ENCODE measurements around the gene ZBED6.

ZBED6 gene

DNA sequence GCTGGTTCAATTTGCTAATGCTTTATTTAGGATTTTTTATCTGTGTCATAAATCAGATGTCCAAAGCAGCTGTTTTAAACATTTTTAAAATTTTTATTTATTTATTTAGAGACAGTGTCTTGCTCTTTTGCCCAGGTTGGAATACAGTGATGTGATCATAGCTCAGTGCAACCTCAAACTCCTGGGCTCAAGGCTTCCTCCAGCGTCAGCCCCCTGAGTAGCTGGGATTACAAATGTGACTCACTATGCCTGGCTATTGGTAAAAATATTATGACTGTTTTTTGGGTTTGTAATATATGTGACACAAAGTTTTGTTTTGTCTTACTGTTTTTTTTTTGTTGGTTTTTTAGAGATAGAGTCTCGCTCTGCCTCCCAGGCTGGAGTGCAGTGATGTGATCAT, 11.8 kb downstream of the ZBED6 start:
- ChIA-PET POLR2A (interaction anchor here (0.6 to 1.2 kb wide), 4 partner anchors 9 to 180 kb away, joined by 3 to 6 read pairs (median 3); partner anchors contain the start of genes ATP2B4, ZBED6 and ZC3H11A), CTCF (no interaction called here)
- peak; percentile 51 for DNase-seq (ENCODE audit: low read depth, low spot score)
- no peak overlapping the region for H3K4me3 ChIP-seq (ENCODE audit: low read depth, low read length)
- TF ChIP-seq CTCF (IDR thresholded peaks at IDR 0.05; ENCODE audit: insufficient read depth, low read length, missing control alignments), result no peak

GRCh38 chr1:203813581-203814341, 18.3 kb downstream of the ZBED6 start:
- no peak for DNase-seq (ENCODE audit: low read depth, low spot score)
- ChIA-PET POLR2A (interaction anchor here (1.1 kb wide), 1 partner anchor 12 kb away, joined by 4 read pairs; no protein-coding TSS in a partner anchor), CTCF (no interaction called here)
- no peak for TF ChIP-seq CTCF (IDR thresholded peaks at IDR 0.05; ENCODE audit: insufficient read depth, low read length, missing control alignments)
- H3K4me3 ChIP-seq (ENCODE audit: low read depth, low read length), result no peak overlapping the region

DNA sequence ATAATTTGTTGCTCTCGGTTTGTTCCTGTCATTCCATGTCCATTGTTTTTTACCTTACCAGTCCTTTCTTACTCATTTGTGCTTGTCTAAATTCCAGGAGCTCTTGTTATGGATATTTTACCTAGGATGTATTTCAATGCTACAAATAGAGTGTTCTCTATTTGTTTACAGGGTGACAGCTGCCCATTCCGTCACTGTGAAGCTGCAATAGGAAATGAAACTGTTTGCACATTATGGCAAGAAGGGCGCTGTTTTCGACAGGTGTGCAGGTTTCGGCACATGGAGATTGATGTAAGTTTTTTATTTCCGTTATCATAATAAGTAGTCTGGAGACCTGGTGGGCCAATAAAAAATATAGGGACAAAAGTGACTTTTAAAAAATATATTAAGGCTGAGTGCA, 23.0 kb downstream of the ZBED6 start:
- CTCF ChIA-PET, result no interaction called here
- POLR2A ChIA-PET, result no interaction called here
- H3K4me3 ChIP-seq (ENCODE audit: low read depth, low read length), result no peak overlapping the region
- TF ChIP-seq CTCF (IDR thresholded peaks at IDR 0.05; ENCODE audit: insufficient read depth, low read length, missing control alignments), result no peak
- DNase-seq (ENCODE audit: low read depth, low spot score), result no peak

GRCh38 chr1:203823306-203823705, 27.9 kb downstream of the ZBED6 start:
- CTCF ChIA-PET, result interaction anchor here (1.6 kb wide), 1 partner anchor 12 kb away, joined by 6 read pairs; no protein-coding TSS in a partner anchor
- POLR2A ChIA-PET, result no interaction called here
- no peak for TF ChIP-seq CTCF (IDR thresholded peaks at IDR 0.05; ENCODE audit: insufficient read depth, low read length, missing control alignments)
- DNase-seq (ENCODE audit: low read depth, low spot score), result peak; percentile 14
- no peak overlapping the region for H3K4me3 ChIP-seq (ENCODE audit: low read depth, low read length)

GRCh38 chr1:203826175-203826574, 30.8 kb downstream of the ZBED6 start:
- no peak overlapping the region for H3K4me3 ChIP-seq (ENCODE audit: low read depth, low read length)
- TF ChIP-seq CTCF (IDR thresholded peaks at IDR 0.05; ENCODE audit: insufficient read depth, low read length, missing control alignments), result no peak
- no peak for DNase-seq (ENCODE audit: low read depth, low spot score)
- ChIA-PET CTCF (no interaction called here), POLR2A (no interaction called here)

GRCh38 chr1:203828002-203828401, 32.6 kb downstream of the ZBED6 start:
- POLR2A ChIA-PET, result no interaction called here
- DNase-seq (ENCODE audit: low read depth, low spot score), result no peak
- no peak overlapping the region for H3K4me3 ChIP-seq (ENCODE audit: low read depth, low read length)
- CTCF ChIA-PET, result interaction anchor here (1.5 kb wide), 1 partner anchor 379 kb away, joined by 5 read pairs; no protein-coding TSS in a partner anchor
- no peak for TF ChIP-seq CTCF (IDR thresholded peaks at IDR 0.05; ENCODE audit: insufficient read depth, low read length, missing control alignments)

Measured in AG04449 (cell line).